Mucosa of rectum (tissue), 2 donors: ENCODE measurements around the gene RBL1.
"Not testable (repeated sequence)": the region's sequence is repeated elsewhere in the genome, so short reads cannot be mapped to it uniquely, and the experiment has no call there.

ENCODE experiments used
- H3K27ac ChIP-seq, 2 donors: one replicate each; pipeline ENCODE4 v1.7.0; 2013; ENCODE audit warnings: inconsistent platforms in 2 of 2, low read depth in 2 of 2, low read length in 2 of 2
- H3K27me3 ChIP-seq, 2 donors: one replicate each; pipeline ENCODE4 v1.7.0; 2013; ENCODE audit warnings: low read length in 2 of 2; ENCODE audit not compliant: control insufficient read depth in 2 of 2, insufficient read depth in 2 of 2
- H3K36me3 ChIP-seq, 2 donors: one replicate each; pipeline ENCODE4 v1.7.0; 2013; ENCODE audit warnings: low read length in 2 of 2; ENCODE audit not compliant: control insufficient read depth in 2 of 2, insufficient read depth in 2 of 2
- H3K4me1 ChIP-seq, 2 donors: one replicate each; pipeline ENCODE4 v1.7.0; 2013; ENCODE audit warnings: low read length in 2 of 2, mild to moderate bottlenecking in 1 of 2; ENCODE audit not compliant: control insufficient read depth in 2 of 2, insufficient read depth in 2 of 2
- H3K4me3 ChIP-seq, 2 donors: one replicate each; pipeline ENCODE4 v1.7.0; 2013; ENCODE audit warnings: low read length in 2 of 2
- H3K9ac ChIP-seq, 2 donors: one replicate each; pipeline ENCODE4 v1.7.0; 2013; ENCODE audit warnings: low read length in 2 of 2, low read depth in 1 of 2, mild to moderate bottlenecking in 1 of 2
- H3K9me3 ChIP-seq, 2 donors: one replicate each; pipeline ENCODE4 v1.7.0; 2013; ENCODE audit warnings: low read length in 2 of 2; ENCODE audit not compliant: control insufficient read depth in 2 of 2
- donor health status: healthy.
- donor health status: Normal muscosa, but diverticular disease.

RBL1 gene

DNA sequence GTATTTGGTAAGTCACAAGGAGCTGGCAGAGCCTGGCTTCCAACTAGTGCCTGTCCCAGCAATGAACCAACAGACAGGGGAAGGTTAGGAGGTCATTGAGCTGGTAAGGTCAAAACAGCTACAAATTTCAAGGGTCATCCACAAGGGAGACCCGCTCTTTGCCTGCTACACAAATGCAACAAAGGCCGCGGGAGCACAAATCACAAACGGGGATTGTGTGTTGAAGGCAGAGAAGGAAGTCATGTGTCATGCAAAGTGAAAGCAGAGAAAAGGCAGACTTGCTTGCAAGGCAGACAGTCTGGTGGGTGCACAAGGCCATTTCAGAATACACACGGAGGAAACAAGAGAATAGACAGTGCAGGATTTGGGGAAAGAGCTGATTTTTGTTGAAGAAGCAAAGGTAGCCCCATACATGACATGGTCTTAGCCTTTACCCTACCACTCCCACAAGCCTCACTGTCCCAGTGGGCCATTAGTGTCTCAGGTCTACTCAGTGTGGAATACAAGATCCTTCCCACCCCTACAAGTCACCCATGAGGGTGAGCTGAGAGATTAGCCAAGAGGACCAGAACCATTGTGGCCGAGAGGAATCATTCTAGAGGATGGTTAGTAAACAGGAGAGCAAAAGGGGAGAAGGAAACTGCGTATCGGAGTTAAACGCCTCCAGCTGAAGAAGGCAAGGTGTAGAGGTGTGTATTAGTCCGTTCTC, 126.2 kb downstream of the RBL1 start:
- no peaks in the 10 kb centered on the region for H3K9me3 ChIP-seq
- H3K9ac ChIP-seq = no peak overlapping the region
- peak overlapping the region; percentile 26 to 46 for H3K27ac ChIP-seq

DNA sequence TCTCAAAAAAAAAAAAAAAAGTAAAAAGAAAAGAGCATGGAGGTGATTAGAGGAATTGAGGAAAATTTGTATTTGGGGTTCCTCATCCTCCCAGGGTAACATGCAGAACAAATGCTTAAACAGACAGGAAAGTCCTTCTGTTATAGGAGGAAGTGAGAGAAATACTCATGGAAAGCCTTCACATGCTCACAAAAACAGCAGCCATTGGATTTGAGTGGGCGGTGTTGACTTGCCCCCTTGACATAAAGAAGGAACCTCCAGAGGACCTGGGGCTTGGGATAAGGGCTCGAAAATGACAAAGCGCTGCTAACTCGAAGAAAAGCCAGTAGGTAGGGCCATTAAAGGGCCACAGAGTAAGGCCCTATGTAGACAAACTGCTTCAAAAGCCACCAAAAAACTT, 126.7 kb downstream of the RBL1 start:
- Histone ChIP-seq H3K4me1 (peaks cover 0 to 5% of the 10 kb centered on the region in 2 donors), H3K27me3 (no peaks in the 10 kb centered on the region), H3K9ac (no peak overlapping the region), H3K9me3 (no peaks in the 10 kb centered on the region), H3K4me3 (no peak overlapping the region), H3K27ac (peak overlapping the region in 1 of 2 donors; percentile 46), H3K36me3 (no peaks in the 10 kb centered on the region)

More for the DNA sequence above, 126.2 kb downstream of the RBL1 start:
- no peak overlapping the region for H3K4me3 ChIP-seq
- no peaks in the 10 kb centered on the region for H3K36me3 ChIP-seq
- peaks cover 0 to 5% of the 10 kb centered on the region in 2 donors for H3K4me1 ChIP-seq
- no peaks in the 10 kb centered on the region for H3K27me3 ChIP-seq

DNA sequence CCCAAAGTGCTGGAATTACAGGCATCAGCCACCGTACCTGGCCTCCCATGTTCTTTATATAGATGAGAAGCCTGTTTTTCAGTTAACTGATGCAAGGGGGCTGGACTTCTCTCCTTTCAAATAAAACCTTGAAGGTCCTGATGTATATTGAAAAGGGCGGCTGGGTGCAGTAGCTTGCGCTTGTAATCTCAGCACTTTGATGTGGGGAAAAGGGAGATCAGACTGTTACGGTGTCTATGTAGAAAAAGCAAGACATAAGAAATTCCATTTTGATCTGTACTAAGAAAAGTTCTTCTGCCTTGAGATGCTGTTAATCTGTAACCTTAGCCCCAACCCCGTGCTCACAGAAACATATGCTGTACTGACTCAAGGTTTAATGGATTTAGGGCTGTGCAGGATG, 128.2 kb downstream of the RBL1 start:
- H3K27me3 ChIP-seq = no peaks in the 10 kb centered on the region
- H3K4me3 ChIP-seq = no peak overlapping the region
- H3K27ac ChIP-seq = no peak overlapping the region
- no peaks in the 10 kb centered on the region for H3K36me3 ChIP-seq
- H3K9ac ChIP-seq = no peak overlapping the region
- H3K9me3 ChIP-seq = no peaks in the 10 kb centered on the region
- H3K4me1 ChIP-seq = peaks cover 0 to 5% of the 10 kb centered on the region in 2 donors

DNA sequence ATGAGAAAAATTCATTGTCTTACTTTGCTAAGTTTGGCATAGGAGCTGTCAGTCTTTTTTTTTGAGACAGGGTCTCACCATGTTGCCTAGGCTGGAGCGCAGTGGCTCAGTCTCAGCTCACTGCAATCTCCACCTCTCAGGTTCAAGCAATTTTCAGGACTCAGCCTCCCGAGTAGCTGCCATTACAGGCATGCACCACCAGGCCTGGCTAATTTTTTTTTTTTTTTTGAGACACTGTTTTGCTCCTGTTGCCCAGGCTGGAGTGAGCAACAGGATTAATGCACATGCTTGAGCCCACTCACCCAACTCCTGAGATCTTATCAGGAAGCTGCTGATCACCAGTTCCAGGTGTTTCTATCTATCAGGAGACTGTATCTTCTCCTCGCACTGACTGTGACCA, 128.8 kb downstream of the RBL1 start:
- not testable (repeated sequence) for H3K9me3 ChIP-seq, H3K27me3 ChIP-seq, H3K9ac ChIP-seq, H3K27ac ChIP-seq, H3K4me3 ChIP-seq, H3K4me1 ChIP-seq, H3K36me3 ChIP-seq

DNA sequence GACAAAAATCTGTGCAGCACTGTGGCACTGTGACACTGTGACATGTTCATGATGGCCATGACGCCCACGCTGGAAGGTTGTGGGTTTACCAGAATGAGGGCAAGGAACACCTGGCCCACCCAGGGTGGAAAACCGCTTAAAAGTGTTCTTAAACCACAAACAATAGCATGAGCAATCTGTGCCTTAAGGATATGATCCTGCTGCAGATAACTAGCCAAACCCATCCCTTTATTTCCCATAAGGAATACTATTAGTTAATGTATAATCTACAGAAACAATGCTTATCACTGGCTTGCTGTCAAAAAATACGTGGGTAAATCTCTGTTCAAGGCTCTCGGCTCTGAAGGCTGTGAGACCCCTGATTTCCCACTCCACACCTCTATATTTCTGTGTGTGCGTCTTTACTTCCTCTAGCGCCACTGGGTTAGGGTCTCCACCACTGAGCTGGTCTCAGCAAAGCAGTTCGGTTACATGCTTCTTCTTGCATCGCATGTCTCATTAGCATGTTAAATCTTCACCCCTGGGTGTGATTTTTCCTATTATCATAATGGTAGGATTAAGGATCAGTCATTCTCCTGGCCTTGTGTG, 133.3 kb downstream of the RBL1 start:
- not testable (repeated sequence) for H3K27ac ChIP-seq, H3K9ac ChIP-seq, H3K4me1 ChIP-seq, H3K4me3 ChIP-seq, H3K36me3 ChIP-seq, H3K9me3 ChIP-seq, H3K27me3 ChIP-seq

DNA sequence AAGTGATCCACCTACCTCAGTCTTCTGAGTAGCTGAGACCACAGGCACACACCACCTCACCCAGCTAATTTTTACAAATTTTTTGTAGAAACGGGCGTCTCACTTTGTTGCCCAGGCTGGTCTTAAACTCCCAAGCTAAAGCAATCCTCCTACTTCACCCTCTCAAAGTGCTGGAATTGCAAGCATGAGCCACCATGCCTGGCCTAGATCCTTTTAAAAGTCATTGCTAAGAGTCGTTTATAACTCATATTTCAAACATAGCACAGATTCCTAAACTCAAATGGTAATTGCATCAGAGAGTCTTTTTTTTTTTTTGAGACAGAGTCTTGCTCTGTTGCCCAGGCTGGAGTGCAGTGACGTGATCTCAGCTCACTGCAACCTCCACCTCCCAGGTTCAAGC, 136.6 kb downstream of the RBL1 start:
- Histone ChIP-seq H3K27me3 (no peaks in the 10 kb centered on the region), H3K9ac (no peak overlapping the region), H3K9me3 (peaks cover 0 to 2% of the 10 kb centered on the region in 2 donors), H3K36me3 (no peaks in the 10 kb centered on the region), H3K4me1 (peaks cover 4 to 7% of the 10 kb centered on the region in 2 donors), H3K4me3 (no peak overlapping the region), H3K27ac (no peak overlapping the region)

DNA sequence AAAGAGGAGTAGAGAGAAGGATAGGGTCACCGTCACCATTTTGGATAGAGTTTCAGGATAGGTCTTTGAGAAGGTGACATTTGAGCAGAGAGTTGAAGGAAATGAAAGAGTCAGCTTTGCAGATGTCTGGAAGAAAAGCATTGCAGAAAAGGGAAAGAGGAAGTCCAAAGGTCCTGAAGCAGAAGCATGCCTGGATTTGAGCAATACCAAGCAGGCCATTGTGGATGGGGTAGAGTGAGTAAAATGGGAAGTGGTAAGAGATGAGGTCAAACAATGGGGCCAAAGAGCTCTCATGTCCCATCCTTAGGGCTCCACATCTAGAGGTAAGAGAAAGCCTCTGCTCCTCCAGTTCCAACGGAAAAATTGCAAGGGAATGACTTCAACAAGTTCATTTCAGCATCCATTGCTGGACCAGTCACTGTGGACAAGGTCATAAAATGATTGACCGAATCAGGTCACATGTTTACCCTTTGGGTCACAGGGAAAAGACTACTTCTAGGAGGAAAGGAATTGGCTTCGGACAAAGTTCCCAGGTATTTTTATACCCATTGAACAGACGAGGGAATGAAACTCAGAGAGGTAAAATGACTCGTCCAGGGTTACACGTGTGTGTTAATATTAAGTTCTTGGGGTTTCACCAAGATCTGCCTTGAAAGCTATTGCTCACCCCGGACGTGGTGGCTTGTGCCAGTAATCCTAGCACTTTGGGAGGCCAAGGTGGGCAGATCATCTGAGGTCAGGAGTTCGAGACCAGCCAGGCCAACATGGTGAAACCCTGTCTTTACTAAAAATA, 137.7 kb downstream of the RBL1 start:
- no peaks in the 10 kb centered on the region for H3K27me3 ChIP-seq
- peaks cover 4 to 7% of the 10 kb centered on the region in 2 donors for H3K4me1 ChIP-seq
- peaks cover 0 to 2% of the 10 kb centered on the region in 2 donors for H3K9me3 ChIP-seq
- H3K9ac ChIP-seq = no peak overlapping the region
- H3K27ac ChIP-seq = no peak overlapping the region
- peak overlapping the region in 1 of 2 donors; percentile 22 for H3K4me3 ChIP-seq
- no peaks in the 10 kb centered on the region for H3K36me3 ChIP-seq

DNA sequence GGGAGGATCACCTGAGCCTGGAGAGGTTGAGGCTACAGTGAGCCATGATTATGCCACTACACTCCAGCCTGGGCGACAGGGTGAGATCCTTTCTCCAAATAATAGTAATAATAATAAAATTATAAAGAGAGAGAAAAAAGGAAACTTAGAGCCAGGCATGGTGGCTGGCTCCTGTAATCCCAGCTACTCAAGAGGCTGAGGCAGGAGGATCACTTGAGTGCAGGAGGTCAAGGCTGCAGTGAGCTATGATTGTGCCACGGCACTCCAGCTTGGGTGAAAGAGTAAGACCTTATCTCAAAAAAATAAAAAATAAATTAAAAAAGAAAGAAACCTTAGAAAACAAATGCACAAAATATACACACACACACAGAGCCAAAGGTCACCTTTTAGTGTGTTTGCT, 139.1 kb downstream of the RBL1 start:
- no peaks in the 10 kb centered on the region for H3K27me3 ChIP-seq
- H3K9me3 ChIP-seq = no peaks in the 10 kb centered on the region
- H3K4me1 ChIP-seq = peaks cover 10 to 12% of the 10 kb centered on the region in 2 donors
- H3K36me3 ChIP-seq = no peaks in the 10 kb centered on the region
- H3K27ac ChIP-seq = no peak overlapping the region
- no peak overlapping the region for H3K9ac ChIP-seq
- H3K4me3 ChIP-seq = no peak overlapping the region

DNA sequence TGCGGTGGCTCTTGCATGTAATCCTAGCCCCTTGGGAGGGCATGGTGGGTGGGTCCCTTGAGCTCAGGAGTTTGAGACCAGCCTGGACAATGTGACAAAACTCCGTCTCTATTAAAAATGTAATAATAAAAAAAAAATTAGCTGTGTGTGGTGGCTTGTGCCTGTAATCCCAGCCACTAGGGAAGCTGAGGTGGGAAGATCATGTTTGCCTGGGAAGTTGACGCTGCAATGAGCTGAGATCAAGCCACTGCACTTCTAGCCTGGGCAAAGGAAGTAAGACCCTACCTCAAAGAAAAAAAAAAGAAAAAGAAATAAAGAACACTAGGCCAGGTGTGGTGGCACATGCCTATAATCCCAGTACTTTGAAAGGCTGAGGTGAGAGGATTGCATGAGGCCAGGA, 139.8 kb downstream of the RBL1 start:
- Histone ChIP-seq H3K36me3 (no peaks in the 10 kb centered on the region), H3K27me3 (no peaks in the 10 kb centered on the region), H3K27ac (no peak overlapping the region), H3K9ac (no peak overlapping the region), H3K4me1 (peaks cover 10 to 15% of the 10 kb centered on the region in 2 donors), H3K4me3 (no peak overlapping the region), H3K9me3 (no peaks in the 10 kb centered on the region)
